HG03354 (cell line): Measurements from ENCODE around the gene TNNT1.

Experiments
- ATAC-seq: cut with Tn5 transposase; IDR thresholded peaks from one replicate; pipeline ENCODE4 v1.9.1; 2021; ENCODE audit warnings: mild to moderate bottlenecking; ENCODE audit not compliant: unreplicated experiment, poor library complexity, severe bottlenecking

The TNNT1 gene

DNA sequence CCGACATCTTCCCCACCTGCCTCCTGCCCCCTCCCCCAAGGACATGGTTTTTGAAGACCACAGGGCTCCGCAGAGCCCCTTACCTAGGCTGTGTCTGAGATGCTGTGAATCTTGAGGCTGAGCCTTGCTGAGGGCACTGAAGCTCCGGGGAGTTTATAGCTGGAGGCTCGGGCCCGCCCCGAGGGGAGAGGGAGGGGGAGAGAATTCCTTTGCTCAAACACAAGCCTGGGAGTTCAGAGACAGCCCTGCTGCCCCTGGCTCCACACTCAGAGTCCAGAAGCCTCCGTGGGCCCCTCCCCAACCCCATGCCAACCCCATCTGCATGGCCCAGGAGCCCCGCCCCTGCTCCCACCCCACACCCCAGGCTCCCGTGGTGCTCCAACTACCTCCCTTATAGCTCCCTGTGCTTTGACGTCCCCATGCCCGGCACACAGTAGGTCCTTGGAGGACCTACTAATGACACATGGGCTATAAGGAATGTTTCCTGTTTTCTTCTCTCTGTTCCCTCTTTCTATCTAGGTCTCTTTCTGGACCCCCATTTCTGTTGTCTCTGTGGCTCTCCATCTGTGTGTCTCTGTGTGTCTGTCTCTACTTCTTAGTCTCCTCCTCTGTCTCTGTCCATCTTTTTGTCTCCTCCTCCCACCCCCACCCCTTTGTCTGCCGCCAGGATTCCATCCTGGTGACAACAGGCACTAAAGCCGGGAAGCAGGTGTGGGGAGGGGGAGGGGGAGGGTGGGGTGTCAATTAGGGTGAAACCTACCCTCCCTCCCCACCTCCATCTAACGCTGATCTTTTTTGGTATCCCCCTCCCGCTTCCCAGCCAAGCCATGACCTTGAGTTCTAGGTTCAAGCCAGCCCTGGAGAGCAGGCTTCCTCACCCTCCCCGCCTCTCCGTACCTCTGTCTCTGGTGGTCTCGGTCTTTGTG, at the start of gene TNNT1:
Gene TNNT1 (minus strand): TSS at position 129 of the 926 bp plus-strand sequence. CDS start 2,049 bp downstream, outside the sequence.
- no peak for ATAC-seq

- ATAC-seq = no peak
Observed at GRCh38 chr19:55198651-55199050, 49.6 kb upstream of the TNNT1 start.

GRCh38 chr19:55197528-55197927, 48.5 kb upstream of the TNNT1 start:
- no peak for ATAC-seq

DNA sequence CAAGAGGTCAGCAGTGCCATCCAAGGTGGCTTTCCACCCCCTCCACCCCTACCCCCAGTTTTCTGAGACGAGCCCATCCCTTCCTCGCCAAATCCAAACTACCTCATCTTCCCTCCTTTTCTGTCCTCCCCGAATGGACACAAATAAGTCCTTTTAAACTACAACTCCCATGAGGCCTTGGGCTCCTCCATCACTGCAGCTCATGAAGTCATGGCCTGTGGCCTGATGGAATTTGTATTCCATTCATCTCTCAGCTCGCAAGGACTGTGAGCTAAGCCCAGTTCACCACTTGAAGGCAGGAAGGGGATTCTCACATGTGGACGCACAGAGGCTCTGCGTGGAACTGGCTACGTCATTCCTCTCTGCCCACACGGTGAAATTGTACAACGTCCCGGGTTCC, 47.8 kb upstream of the TNNT1 start:
- no peak for ATAC-seq

- no peak for ATAC-seq
Observed at GRCh38 chr19:55193481-55193880, 44.5 kb upstream of the TNNT1 start.

DNA sequence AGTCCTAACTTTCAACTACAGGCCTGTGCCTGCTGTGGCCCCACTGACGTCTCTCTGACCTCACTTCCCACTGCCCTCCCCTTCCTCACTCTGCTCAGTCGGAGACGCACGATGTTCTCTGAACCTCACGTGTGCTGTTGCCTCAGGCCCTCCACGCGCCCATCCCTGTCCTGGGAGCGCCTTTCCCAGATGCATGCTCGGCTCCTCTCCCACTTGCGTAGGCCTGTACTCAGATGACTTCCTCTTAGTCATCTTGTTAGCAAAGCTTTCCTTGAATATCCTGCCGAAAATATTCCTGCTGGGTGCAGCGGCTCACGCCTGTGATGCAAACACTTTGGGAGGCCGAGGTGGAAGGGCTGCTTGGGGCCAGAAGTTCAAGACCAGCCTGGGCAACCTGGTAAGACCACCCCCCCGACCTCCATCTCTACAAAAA, 40.4 kb upstream of the TNNT1 start:
- ATAC-seq = no peak

DNA sequence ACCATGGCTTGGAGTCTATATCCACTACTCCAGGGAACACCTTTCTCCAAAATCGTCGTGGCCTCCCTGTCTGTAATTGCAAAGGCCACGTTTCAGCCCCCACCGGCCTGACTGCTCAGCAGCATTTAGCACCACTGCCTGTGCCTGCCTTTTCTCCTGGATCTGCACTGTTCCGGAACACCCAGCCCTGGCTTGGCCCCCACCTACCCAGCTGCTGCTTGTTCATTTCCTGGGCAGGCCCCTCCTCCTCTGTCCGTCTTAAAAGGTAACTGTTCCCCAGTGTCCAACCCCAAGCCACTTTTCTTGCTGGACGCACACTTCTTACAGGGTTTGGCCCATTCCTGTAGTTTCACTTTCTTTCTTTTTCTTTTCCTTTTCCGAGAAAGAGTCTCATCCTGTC, 39.6 kb upstream of the TNNT1 start:
- ATAC-seq = no peak

GRCh38 chr19:55186080-55186479, 37.1 kb upstream of the TNNT1 start:
- ATAC-seq = no peak

GRCh38 chr19:55181740-55182139, 32.7 kb upstream of the TNNT1 start:
- no peak for ATAC-seq

DNA sequence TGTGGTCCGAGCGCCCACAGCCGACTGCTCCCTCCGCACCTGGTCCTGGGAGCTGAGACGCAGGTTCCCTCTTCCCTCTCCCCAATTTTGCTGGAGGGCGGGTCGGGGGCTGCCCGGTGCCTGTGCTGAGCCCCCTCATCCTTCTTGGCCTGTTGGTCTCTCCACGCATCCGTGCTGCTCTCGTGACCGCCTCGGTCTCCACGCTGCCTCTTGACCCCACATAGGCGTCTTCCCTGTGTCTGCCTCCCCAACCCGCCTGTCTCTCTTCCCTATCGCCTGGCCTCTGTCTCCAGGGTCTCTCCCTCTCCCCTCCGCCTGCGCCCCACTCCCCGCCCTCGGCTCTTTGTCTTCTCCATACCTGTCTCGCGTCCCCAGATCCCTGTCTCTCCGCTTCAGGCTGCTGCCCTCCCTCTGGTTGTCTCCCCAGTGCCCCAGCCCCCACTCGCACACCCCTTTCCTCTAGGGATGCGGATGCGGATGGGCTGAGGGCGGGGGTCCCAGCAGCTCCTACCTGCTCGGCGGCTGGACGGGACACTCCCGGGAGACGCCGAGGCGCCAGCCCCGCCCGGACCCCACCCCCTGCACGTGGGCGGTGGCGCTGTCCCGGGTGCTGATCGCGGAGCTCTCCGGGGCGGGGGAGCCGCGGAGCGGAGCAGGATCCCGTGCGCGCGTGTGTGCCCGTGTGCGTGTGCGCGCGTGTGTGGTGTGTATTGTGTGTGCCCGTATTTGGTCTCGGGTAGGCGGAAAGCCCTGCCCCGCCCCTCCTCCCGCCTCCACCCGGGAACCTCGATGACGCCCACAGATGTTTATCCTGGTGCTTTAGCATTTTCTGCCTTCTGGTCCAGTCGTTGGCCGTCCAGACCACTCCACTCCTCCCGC, 30.8 kb upstream of the TNNT1 start, which contains the start of gene SYT5:
Gene SYT5 (minus strand): TSS at position 684 of the 879 bp plus-strand sequence. CDS start 1,248 bp downstream, outside the sequence.
- peak; percentile 21 for ATAC-seq

GRCh38 chr19:55178781-55179599, 30.0 kb upstream of the TNNT1 start:
- peak; percentile 83 for ATAC-seq

- ATAC-seq = no peak
Observed at GRCh38 chr19:55176076-55176475, 27.1 kb upstream of the TNNT1 start.

GRCh38 chr19:55175117-55175867, 26.3 kb upstream of the TNNT1 start:
- no peak for ATAC-seq

- ATAC-seq = no peak
Observed at GRCh38 chr19:55174425-55175116, 25.6 kb upstream of the TNNT1 start.

DNA sequence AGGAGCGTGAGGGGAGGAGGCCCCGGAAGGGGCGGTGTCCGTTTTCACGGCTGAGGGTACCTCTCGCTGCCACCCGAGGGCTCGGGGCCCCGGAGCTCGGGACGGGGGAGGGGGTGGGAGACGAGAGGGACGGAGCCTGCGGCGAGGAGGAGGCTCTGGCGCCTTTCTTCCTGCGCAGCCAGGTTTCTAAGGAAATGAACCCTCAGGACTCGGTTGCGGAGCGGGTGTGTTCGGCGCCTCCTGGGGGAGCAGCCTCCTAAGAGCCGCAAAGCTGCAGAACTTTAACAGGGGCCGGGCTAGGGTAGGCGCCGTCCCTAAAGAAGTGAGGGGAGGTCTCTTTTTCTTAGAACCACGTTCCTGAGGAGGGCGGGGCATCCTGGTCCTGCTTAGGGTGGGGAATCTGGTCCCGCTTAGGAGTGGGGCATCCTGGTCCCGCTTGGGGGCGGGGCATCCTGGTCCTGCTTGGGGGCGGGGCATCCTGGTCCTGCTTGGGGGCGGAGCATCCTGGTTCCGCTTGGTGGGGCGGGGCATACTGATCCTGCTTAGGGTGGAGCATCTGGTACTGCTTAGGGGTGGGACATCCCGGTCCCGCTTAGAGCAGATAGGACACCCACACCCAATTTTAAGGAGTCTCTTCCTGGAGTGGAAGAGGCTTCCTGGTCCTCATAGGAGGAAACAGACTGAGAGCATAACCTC, 24.9 kb upstream of the TNNT1 start:
- ATAC-seq = no peak

- no peak for ATAC-seq
Observed at GRCh38 chr19:55173186-55173713, 24.2 kb upstream of the TNNT1 start.

GRCh38 chr19:55172741-55173140, 23.7 kb upstream of the TNNT1 start:
- ATAC-seq = no peak
